GM21825 (cell line): ENCODE data around the gene TCP11.

Experiments used
- ATAC-seq: cut with Tn5 transposase; IDR thresholded peaks from one replicate; pipeline ENCODE4 v1.9.1; 2021; ENCODE audit warnings: mild to moderate bottlenecking, moderate library complexity; ENCODE audit not compliant: unreplicated experiment

The TCP11 gene

DNA sequence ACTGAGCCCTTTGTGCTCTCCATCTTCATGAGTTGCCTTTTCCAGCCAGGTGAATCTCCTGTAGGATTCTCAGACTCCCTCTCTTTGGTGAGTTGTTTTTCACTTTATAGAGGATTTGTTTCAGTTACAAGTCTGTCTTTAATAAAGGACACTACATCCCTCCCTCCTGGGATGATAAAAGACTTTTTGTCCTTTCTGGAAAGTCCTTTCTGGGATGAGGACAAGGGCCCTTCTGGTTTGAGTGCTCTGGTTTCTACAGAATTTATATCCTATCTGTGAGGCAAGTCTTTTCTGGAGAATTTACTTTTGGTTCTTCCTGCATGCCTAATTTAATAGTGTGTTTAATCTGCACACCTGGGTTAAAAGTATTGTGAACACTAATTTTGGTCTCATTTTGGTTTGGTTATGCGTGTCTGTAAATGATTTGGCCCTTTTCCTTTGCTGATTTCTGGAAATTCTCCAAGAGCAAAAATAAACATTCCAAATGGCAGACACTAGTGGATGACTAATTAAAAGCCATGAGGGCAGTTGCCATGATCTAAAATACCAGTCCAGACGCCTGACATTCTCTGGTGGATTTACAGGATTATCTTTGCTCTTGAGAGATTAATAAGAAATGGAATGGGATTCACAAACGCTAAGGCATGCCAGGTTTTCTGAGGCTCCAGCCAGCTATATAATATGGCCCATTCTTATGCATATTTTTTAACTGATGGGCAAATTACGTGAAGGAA lies 44.8 kb downstream of the TCP11 start:
- ATAC-seq = no peak

DNA sequence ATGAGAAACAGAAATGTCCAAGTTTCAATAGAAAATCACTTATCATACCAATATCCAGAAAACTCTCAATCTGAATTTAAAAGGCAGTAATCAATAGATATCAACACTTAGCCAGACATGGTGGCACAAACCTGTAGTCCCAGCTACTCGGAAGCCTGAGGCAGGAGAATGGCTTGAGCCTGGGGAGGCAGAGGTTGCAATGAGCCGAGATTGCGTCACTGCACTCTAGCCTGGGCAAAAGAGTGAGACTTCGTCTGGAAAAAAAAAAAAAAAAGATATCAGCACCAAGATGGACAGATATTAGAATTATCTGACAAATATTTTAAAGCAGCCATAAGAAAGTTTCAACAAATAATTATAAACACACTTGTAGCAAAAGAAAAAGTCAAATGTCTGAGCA lies 47.0 kb downstream of the TCP11 start:
- no peak for ATAC-seq

DNA sequence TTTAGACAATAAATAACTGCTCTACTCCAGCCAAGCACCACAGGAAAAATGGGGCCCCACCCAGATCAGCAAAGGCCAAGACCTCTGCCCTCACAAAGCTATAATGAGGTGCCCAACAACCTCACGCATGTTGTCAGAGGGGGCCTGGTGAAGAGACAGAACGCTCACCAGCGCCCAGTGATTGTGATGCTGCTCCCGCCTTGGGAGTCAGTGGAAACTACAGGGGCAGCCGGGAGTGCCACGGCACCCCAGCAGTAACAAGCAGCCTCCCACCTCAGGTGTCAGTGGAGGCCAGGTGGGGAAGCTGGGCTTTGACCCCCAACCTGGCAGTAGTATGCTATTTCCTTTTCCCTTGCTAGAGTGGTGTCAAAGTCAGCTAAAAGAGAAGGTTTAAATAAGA lies 47.4 kb downstream of the TCP11 start:
- no peak for ATAC-seq

DNA sequence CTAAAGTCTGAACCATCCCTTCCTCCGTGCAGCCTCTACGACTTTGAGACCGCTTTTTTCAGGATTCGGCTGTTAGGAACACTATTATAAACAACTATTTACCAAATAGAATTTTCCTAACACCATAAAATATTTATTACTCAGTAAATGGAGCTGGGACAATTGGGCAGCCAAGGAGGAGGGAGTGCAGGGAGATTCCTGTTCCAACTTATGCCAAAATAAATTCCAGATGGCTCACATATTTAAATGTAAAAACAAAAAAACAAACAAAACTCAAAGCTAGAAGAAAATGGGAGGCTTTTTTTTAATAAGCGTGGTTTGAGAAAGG lies 48.1 kb downstream of the TCP11 start:
- no peak for ATAC-seq

DNA sequence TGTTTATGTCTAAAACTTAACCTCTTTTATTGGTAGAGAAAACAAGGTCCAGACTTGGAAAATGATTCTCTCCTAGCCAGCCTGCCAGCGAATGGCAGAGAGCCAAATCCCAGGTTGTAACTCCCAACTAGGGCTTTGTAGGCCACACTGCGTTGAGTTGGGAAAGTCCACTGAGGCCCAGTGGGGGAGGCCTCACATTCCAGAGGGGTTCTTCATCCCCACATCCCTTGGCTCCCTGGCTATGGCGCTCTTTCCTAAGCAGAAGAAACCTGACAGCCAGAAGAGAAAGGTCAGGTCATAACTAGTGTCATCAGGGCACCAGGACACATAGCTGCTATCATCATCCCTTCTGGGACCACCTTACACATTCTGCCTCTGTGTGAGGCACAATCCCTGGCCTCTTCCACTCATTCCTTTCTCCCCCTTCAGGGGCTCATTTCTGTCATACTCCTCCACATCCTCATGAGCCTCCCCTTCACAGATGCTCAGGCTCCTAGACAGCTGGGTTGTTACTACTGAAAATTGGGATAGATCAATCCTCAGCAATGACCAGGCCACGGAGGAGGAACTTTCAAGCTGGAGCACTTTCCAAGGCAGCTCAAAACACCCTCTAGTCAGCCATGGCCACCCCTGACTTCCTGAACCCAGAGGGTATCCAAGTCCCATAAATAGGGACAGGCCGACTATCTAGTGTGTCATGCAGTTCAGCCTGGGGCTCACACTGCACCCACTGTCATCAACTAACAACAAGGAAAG lies 48.6 kb downstream of the TCP11 start:
- ATAC-seq = no peak

DNA sequence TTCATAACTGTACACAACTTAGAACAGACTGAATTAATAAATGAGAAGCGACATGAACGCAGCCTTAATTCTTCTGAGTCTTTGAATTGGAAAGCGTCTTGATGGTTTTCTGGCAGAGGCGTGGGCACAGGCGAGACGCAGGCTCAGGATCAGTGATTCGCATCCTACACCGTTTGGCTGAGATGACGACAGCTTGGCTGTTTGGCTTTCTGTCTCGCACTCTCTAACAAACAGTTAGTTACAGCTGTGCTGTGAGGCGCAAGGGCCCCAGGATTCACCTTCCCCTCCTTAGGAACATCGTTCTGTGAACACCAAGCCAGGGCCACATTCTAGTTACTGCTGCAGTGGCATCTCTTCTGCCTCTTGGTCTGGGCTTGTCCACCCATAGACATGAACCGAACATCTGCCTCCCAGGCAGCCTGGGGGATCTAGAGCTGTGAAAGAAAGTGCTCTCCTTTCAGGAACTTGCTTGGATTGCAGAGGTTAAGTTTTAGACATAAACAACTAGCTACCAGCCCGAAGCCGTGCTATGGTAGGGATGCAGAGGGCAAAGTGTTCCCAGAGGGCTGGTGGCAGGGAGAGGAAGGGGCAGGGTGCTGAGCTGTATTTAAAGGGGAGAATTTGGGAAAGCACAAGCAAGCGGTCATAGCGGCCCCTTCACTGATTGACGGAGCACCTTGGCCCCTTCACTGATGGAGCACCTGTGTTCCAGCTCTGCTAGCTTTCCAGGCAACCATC lies 49.6 kb downstream of the TCP11 start:
- no peak for ATAC-seq

DNA sequence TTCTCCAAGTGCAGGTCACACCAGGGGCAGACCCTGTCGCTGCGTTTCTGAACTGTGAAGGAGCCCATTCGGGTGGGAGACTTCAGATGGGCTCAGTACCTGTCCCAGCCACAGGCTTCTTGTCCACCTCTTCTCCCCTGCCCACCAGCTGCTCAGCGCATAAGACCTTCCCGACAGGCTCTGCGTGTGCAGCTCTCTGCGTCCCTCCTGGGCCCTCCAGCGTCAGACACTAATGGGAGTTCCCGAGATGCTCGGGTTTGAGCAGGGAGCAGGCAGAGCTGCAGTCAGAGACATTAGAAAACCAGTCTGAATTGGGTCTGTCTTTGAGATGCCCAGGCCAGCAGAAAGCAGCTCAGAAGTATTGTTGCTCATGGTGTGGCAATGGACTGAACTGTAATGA lies 50.4 kb downstream of the TCP11 start:
- ATAC-seq = no peak

DNA sequence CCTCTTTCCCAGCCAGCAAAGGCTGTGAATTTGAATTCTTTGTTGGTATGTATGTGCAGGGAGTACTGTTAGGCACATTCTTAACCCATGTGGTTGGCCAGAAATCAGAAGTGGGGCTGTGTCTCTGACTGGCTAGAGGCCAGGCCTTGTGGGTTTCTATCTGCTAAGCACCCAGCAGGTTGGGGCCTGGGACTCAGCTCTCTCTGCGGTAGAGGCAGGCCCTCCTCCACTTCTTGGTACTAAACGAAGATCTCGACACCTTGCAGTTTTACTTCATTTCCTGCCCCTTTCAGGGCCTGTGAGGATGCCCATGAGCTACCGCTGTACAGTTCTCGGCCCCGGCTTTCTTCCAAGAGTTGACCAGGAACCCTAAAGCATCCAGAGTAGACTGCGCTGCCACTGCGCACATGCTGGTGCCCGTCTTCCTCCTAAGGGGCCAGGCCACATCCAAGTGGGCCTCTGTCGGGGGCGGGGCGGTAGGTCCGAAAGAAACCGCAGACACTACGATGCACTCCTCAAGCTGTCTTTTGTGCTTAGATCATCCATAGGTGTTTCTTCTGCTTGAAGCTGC lies 51.1 kb downstream of the TCP11 start:
- no peak for ATAC-seq

DNA sequence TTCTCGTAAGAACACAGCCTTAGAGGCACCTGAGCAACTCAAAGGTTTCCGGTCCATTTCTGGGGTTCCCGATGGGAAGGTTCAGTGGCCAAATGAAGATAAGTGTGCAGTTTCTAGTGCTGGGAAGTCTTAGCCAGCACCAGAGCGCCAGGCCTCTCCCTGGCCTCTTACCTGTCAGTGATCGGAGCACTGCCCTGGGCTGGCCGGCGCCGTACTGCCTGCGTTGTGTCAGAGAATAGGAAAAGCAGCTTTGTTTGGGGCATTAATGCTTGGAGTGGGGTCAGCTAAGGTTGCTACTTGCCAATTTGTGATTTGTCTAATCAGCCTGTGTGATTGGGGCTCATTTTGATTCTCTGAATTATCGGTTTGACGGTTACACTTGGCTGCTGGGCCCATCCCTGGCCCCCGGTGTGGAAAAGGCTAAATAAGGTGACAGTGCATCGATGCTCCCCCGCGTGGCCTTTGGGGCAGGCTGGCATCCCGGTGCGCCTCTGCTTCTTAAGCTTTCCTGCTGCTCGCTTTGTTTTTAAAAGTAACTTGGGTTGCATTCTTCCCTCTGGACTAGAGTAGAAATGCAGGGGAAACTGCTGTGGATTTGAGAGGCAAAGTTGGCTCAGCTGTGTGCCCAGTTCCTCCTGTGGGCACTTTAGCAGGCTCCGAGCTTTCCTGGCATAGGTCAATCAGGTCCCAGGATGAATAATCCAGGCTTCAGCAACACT lies 51.8 kb downstream of the TCP11 start:
- no peak for ATAC-seq

DNA sequence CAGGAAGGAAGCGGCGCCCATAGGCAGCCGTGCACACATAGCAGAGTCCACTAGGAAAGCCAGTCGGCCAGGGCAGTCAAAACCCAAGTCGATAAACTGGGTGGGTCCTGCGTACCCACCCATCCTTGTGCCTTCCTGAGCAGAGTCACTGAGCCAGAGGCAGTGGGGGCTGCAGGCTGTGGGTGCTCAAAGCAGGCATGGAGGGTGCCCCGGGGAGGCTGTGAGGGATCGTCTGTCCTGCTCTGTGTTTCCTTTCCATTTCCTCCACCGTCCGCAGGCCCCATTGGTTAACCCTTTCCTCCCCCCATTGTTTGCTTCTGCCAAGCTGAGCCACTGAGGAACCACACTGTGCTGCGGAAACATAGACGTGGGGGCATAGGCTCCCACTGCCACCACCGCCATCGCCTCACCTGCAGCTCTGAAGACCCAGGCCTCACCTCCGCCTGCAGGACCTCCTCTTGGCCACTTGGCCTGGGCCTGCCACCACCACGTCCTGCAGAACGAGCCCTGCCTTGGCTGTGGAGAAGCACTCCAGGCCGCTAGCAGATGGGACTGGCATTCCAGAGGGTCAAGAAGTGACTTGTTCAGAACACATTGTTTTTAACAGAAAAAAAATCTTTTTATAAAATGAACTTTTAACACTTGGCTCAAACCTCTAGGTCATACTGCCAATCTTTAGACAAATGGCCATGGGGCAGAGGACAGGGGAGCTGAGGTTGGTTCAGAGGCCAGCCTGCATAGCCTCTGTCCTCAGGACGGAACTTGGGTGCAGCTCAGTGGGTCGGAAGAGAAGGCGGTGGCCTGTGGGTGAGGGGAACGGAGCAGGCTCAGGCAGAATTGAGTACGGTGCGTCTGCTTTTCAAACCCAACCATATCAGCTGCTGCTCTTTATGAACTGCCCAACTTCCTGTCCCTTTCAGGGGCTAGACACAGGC lies 52.6 kb downstream of the TCP11 start:
- ATAC-seq = no peak

DNA sequence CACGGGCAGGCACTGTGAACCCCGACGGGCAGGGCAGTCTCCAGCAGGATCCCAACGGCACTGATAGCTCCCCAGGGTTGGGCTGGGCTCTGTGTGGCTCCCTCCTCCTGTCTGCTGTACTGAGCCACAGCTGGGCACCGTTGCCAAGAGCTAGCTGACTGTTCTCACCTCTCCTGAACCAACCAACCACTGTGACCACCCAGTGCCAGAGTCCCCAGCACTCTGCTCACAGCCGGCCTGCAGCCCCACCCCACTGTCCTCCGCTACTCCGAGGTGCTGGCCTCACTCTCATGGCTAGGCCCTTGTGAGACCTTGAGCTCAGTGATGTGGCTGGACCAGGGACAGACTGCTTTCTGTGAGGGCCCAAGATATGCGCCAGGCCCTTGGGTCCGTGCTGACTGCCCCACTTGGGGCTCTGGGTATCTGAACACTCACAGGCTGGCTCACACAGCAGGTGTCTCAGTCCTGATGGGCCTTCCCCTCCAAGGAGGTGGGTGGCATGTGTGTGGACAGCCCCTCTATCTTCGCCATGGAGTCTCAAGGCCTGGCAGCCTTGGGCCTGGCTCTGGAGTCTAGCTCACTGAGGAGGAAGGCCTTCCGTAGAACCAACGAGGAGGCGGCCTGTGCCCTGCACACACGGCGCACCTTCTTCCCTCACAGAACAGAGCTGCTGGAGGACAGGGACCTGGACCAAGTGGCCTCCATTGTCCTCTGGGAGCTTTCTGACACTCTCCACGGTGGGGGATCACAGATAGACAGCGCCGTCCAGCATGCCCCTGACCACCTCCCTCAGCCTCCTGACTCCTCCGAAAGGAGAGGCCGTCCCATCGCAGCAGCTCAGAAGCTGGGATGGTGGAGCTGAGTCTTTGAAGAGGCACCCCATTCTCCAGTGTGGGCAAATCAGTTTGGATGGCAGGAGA lies 53.5 kb downstream of the TCP11 start:
- no peak for ATAC-seq

DNA sequence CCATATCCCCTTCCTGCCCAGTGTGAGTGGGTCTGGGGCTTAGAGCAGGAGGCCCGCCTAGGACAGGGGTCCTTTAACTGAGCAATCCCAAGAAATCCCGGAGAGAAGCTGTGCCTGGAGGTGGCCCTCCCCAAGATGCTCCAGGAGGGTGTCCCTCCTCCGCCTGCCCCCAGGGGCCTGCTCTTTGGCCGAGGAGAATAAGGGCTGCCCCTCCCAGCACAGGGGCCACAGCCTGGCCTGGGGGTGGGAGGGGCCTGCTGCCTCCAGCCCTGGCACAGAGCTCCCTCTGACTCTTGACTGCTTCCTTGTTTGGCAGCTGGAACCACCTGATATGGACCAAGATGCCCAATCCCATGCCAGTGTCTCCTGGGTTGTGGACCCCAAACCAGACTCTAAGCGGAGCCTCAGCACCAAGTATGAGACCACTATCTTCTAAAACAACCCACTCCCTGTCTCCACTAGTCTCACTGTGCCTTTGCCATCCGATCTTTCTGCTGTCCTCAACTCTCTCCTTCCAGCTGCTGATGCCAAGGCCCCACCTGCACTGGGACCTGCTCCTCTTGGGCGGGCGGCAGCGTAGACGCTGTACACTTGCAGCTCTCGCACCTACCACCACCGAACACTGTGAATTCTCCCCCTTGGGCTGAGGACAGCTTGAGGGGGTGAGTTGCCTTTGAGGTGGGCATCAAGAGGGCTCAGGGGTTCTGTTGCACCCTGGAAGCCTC lies 54.3 kb downstream of the TCP11 start:
- ATAC-seq = no peak

DNA sequence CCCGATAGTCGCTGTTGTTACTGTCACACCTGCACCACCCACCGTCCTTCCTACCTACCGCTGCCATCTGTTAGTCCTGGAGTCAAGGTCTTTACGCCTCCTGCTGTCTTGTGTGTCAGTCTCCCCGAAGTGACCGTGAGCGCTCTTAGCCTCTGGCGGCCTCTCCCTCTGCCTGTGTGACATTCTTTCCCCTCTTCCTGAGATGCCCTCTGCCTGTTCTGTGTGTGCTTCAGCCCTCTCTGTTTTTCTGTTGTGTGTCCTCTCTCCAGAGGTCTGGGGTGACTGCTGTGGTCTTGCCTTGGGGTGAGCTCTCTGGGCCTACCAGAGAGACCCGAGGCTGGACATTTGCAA lies 54.9 kb downstream of the TCP11 start:
- ATAC-seq = no peak

DNA sequence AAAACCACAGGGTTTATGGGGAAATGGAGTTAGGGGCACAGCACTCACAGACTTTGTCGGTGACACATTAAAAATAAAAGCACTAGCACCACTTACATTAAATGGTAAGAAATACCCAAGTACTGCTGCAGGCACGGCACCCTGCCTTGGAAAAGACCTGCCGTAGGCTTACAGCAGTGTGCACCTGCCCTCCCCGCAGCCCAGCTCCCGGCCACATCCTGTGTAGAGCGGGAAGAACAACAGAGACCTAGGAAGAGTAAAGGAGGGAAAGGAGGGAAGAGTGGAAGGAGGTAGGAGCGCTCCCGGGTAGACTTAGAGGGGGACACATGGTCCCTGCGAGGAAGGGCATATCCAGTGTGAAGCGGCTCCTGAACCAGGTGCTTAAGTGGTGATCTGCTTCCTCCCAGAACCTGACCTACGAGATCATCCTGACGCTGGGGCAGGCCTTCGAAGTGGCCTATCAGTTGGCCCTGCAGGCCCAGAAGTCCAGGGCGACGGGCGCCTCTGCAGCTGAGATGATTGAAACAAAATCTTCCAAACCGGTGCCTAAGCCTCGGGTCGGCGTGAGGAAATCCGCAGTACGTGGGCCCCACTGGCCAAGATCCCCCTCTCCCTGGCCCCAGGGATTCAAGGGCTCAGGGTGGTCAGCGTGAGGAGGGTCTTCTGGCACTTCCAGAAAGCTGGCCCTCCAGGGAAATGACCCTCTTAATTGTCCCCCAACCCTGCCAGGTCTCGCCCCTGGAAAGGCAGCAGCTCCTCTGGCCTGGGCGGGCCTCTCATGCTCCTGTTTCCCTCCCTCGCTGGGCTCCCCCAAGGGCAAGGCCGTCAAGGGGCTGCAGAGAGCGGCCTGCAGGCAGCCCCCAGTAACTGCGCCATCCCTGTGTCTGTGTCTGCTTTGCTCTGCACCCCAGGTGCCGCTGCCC lies 55.5 kb downstream of the TCP11 start:
- no peak for ATAC-seq

DNA sequence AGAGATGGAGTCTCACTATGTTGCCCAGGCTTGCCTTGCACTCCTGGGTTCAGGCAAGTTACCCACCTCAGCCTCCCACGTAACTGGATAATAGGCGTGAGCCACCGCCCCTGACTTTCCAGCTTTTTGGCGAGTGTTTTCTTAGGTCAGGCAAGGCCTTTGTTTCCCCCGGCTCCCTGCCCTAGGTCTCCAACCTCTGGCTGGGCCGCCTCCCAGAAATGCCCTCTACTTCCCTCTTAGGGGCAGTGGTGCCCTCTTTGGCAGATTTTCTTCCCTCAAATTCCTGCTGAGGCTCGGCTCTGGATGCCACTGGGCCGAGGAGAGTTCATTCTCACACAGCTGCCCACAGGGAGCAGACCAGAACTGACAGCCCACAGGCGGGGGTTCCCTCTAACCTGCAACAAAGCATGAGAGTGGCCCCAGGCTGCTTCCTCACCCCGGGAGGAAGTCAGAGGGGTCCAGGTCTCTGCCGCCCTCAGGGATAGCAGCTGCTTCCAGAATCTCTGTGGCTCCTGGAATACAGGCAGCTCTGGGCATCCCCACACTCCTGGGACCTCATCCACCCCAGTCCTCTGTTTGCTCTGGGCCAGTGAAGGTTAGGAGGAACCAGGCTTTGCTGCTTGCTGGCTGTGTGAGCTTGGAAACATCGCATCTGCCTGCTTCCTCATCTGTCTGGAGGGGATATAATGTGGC lies 56.5 kb downstream of the TCP11 start:
- no peak for ATAC-seq

DNA sequence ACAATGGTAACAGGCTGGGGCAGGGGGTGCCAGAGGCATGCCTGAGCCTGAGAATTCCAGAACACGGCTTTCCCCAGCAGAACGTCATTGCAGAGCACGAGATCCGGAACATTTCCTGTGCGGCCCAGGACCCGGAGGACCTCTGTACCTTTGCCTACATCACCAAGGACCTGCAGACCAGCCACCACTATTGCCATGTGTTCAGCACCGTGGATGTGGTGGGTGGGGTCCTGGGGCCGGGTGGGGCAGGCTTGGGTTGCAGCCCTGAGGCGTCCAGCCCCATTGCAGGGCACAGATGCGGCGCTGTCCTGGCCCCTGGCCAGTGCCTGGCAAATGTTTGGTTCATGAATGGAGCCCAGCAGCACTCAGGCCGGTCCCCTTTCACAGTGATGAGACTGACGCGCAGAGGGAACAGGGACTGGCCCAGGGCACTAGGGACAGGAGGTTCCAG lies 57.1 kb downstream of the TCP11 start:
- ATAC-seq = no peak

DNA sequence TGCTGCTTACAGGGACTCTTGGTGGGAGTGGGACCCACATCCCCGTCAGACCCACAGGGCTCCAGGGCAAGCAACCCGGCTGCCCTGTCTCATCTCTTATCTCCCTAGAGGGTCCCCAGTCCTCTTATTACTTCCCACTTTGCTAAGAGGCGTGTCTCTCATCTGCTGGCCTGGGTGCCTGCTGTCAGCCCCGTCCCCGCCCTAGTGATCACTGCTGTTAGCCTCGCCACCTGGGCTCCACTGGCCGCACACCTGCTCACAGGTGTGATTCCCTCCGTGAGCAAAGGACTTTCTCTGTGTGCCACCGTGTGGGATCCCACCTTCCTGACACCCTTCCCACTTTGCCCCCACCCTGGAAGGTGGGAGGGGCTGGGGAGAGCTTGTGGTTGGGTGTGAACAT lies 57.6 kb downstream of the TCP11 start:
- no peak for ATAC-seq
